ENCODE data around the gene FOXP2. TPM values are rescaled to one million over a fixed set of nuclear protein-coding genes. Genes with fewer than 3 reads are reported as not detected.
A peak's percentile ranks its signal among the peaks of the same experiment; 100 is the strongest.

Gene FOXP2
- total RNA-seq, 1 experiment from 2014 or later = 0.17 TPM

GRCh38 chr7:114627231-114627630, 212.6 kb downstream of the FOXP2 start:
- Mint-ChIP-seq H3K4me1 (peaks cover 35% of the 10 kb centered on the region), H3K4me3 (no peak overlapping the region), H3K27me3 (ENCODE audit: low read depth) (no peaks in the 10 kb centered on the region), H3K9me3 (no peaks in the 10 kb centered on the region), H3K27ac (no peak overlapping the region; the same call in 1 of the 2 replicates), H3K36me3 (no peaks in the 10 kb centered on the region)
- CTCF ChIA-PET = no interaction called here
- POLR2A ChIA-PET = no interaction called here
- no peak for TF ChIP-seq ZMAT4 (CRISPR knock-in tag; IDR thresholded peaks at IDR 0.05)
- TF ChIP-seq TP53 (CRISPR knock-in tag; IDR thresholded peaks at IDR 0.05) = no peak
- TF ChIP-seq SOX15 (CRISPR knock-in tag; IDR thresholded peaks at IDR 0.05) = no peak
- TF ChIP-seq SMAD4 (CRISPR knock-in tag; IDR thresholded peaks at IDR 0.05) = no peak
- no peak for TF ChIP-seq ZSCAN18 (CRISPR knock-in tag; IDR thresholded peaks at IDR 0.05)
- no peak for TF ChIP-seq ZNF671 (CRISPR knock-in tag; IDR thresholded peaks at IDR 0.05)
- TF ChIP-seq ATF6 (CRISPR knock-in tag; IDR thresholded peaks at IDR 0.05) = no peak
- no peak for TF ChIP-seq USF2 (CRISPR knock-in tag; IDR thresholded peaks at IDR 0.05)
- TF ChIP-seq JUN (CRISPR knock-in tag; IDR thresholded peaks at IDR 0.05) = no peak
- DNase-seq (ENCODE audit: low spot score) (no peak), ATAC-seq (no peak)

GRCh38 chr7:114628362-114628761, 213.7 kb downstream of the FOXP2 start:
- ChIA-PET POLR2A (no interaction called here), CTCF (interaction anchor here (1.0 kb wide), 1 partner anchor 547 kb away, joined by 4 read pairs; no protein-coding TSS in a partner anchor)

More at GRCh38 chr7:114628362-114628761, 213.7 kb downstream of the FOXP2 start:
- Mint-ChIP-seq H3K27ac (peak overlapping the region; percentile 46; the same call in 1 of the 2 replicates), H3K27me3 (ENCODE audit: low read depth) (no peaks in the 10 kb centered on the region), H3K36me3 (no peaks in the 10 kb centered on the region), H3K4me3 (no peak overlapping the region), H3K9me3 (no peaks in the 10 kb centered on the region), H3K4me1 (peaks cover 39% of the 10 kb centered on the region)
- DNase-seq (ENCODE audit: low spot score) (no peak), ATAC-seq (no peak)
- TF ChIP-seq ZMAT4 (CRISPR knock-in tag; IDR thresholded peaks at IDR 0.05) (no peak), FOXP4 (CRISPR knock-in tag; IDR thresholded peaks at IDR 0.05) (no peak), ZNF138 (CRISPR knock-in tag; conservative IDR thresholded peaks at IDR 0.05) (no peak), SOX15 (CRISPR knock-in tag; IDR thresholded peaks at IDR 0.05) (no peak), SMAD4 (CRISPR knock-in tag; IDR thresholded peaks at IDR 0.05) (no peak), SMAD3 (CRISPR knock-in tag; IDR thresholded peaks at IDR 0.05; ENCODE audit: borderline replicate concordance) (no peak), PRRX2 (CRISPR knock-in tag; IDR thresholded peaks at IDR 0.05) (no peak), NFE2L1 (CRISPR knock-in tag; IDR thresholded peaks at IDR 0.05) (no peak), ATF1 (CRISPR knock-in tag; IDR thresholded peaks at IDR 0.05) (no peak), STAT6 (CRISPR knock-in tag; conservative IDR thresholded peaks at IDR 0.05; ENCODE audit: low read depth) (no peak), HMGA2 (CRISPR knock-in tag; IDR thresholded peaks at IDR 0.05) (no peak), ATF6 (CRISPR knock-in tag; IDR thresholded peaks at IDR 0.05) (no peak), CREM (CRISPR knock-in tag; IDR thresholded peaks at IDR 0.05) (no peak), FOXJ3 (CRISPR knock-in tag; IDR thresholded peaks at IDR 0.05; ENCODE audit: borderline replicate concordance) (no peak)

Measured in WTC11 (cell line).